Measurements from ENCODE around the gene MRPL44.

DNA sequence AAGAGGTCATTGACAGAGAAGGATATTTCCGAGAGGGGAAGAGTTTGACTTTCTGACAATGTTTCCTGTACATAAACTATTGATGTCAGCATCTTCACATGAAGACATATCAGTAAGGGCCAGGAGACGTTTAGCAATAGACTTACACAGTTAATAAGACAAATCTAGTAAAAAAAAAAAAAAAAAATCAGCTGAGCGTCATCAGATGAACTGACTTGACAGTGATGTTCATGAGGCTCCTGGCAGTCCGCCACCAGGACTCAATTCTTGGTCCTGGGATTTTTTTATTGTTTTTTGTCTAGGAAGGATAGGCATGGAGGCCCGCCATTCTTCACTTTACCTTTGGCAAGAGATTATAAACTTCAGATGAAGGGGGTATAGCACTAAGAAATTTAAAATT, 14.5 kb downstream of the MRPL44 start:
- no peak for TF ChIP-seq POLR2AphosphoS5 (IDR thresholded peaks at IDR 0.05; ENCODE audit: low read depth, low read length)
- TF ChIP-seq SRF (IDR thresholded peaks at IDR 0.05; ENCODE audit: low read depth, low read length): no peak

All from H1 (cell line).